ENCODE measurements around the gene NUMB.

The NUMB gene

DNA sequence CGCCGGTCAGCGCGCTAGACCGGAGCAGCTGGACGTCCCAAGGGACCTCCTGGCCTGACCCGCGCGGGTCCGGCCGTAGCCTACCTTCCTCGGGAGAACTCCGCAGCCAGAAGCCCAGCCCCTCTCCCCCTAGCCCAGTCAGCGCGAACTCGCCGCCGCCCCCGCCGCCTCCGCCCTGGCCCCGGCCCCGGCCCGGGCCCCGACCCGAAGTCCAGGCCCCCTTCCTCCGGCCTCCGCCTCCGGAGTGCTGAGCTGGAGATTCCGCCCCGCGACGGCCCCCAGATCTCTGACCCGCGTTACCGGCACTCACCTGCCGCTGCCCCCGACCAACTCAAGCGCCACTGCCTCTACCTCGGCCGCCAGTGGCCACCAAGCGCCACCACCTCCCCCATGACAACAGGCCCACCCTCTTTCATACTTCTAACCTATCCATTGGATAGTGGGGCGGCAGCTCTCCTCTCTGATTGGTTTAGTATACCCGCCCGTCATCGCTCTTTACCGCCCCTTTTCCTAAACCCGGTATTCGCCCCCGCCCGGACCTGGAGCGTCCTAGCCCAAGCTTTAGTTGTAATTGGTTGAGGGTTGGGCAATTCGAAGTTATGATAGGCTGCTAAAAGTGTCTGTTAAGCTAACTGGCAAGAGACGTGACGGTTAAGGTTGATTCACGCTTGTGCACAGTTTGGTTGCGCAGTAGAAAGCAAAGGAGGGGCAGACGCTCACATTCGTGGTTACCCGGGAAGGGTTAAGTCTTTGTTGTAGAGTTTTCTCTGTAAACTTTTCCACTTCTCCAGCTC, at the start of gene NUMB:
Gene NUMB (minus strand): TSS at position 364 of the 794 bp plus-strand sequence. CDS start 102,795 bp downstream, outside the sequence.
- DNase-seq (ENCODE audit: low spot score), result peak; percentile 100

DNA sequence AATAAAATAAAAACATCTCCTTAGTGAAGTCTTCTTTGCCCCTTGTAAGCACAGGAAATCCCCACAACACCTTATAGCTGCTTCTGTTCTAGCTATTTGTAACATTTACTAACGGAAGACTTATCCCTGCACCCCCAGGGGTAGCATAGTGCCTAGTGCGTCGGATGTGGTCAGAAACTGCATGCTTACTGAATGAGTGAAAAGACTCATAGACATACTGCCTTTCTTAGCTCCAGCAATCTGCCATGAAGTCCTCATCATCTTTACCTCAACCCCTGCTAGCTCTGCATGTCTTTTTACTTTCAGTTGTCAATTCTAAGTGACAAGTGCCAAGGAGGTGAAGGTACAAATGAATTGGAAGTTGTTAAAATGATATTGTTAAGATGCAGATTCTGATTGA, 45.3 kb upstream of the NUMB start:
- no peak for DNase-seq (ENCODE audit: low spot score)

DNA sequence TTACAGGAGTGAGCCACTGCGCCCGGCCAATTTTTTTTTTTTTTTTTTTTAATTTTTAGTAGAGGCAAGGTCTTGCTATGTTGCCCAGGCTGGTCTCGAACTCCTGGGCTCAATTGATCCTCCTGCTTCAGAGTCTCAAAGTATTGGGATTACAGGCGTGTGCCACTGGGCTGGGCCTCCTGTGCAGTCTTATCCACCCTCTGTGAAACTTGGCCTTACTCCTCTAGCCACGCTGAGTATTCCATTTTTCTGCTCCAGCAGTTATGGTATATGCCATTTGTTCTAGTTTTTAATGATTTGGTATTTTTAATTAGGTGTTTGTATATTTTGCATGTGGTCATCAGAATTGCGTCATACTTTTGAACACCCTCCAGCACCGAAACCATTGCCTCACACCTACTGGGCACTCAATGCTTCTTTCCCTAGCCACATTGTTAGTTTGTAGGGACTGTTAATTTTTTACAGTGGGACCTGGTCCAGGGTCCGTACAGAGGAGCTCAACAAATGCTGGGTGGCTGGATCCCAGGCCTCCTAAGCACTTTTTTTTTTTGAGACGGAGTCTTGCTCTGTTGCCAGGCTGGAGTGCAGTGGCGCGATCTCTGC, 43.8 kb upstream of the NUMB start:
- no peak for DNase-seq (ENCODE audit: low spot score)

DNA sequence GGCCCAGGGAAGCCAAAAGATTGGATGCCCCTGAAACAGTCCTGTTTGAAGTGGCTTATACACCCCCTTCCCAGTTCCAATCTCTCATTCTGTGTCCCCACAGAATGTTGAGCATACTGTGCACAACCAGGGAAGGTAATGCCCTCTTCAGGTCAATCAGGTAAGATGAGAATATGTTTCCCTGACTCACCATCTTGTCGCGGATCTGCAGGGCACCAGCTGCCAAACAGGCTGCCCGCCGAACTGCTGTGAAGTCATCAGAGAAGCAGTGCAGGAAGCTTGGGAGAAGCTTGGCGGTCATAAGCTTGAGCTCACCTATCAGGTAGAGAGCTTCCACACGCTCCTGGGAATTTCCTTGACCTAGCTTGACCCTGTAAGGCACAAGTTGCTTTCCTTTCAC, 42.0 kb upstream of the NUMB start:
- no peak for DNase-seq (ENCODE audit: low spot score)

DNA sequence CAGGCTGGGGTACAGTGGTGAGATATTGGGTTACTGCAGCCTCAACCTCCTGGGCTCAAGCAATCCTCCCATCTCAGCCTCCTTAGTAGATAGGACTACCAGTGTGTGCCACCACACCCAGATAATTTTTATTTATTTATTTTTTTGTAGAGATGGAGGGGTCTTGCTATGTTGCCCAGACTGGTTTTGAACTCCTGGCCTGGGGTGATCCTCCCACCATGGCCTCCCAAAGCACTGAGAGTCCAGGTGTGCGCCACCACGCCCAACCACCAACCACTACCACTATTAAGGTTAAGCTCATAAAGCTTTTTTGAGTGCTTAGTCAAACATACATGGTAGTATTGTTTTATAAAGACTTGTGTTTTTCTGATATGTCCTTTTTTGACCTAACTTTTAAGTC, 36.2 kb upstream of the NUMB start:
- DNase-seq (ENCODE audit: low spot score), result no peak

DNA sequence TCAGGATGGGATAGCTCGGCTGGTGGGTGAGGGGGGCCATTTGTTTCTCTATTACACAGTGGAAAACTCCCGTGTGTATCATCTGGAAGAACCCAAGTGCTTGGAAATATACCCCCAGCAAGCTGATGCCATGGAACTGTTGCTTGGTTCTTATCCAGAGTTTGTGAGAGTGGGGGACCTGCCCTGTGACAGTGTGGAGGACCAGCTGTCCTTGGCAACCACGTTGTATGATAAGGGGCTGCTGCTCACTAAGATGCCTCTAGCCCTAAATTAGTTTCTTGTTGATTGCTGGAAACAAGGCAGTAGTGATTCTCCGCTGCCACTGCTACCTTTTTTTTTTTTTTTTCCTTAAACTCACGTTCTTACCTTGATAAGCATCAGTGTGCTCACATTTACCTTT, 34.3 kb upstream of the NUMB start:
- no peak for DNase-seq (ENCODE audit: low spot score)

DNA sequence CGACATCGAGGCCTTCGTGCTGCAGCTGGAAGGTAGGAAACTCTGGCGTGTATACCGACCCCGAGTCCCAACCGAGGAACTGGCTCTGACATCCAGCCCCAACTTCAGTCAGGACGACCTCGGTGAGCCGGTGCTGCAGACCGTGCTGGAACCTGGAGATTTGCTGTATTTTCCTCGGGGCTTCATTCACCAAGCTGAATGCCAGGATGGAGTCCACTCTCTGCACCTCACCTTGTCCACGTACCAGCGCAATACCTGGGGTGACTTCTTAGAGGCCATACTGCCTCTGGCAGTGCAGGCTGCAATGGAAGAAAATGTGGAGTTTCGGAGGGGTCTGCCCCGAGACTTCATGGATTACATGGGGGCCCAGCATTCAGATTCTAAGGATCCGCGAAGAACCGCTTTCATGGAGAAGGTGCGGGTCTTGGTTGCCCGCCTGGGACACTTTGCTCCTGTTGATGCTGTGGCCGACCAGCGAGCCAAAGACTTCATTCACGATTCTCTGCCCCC, 33.8 kb upstream of the NUMB start:
- no peak for DNase-seq (ENCODE audit: low spot score)

DNA sequence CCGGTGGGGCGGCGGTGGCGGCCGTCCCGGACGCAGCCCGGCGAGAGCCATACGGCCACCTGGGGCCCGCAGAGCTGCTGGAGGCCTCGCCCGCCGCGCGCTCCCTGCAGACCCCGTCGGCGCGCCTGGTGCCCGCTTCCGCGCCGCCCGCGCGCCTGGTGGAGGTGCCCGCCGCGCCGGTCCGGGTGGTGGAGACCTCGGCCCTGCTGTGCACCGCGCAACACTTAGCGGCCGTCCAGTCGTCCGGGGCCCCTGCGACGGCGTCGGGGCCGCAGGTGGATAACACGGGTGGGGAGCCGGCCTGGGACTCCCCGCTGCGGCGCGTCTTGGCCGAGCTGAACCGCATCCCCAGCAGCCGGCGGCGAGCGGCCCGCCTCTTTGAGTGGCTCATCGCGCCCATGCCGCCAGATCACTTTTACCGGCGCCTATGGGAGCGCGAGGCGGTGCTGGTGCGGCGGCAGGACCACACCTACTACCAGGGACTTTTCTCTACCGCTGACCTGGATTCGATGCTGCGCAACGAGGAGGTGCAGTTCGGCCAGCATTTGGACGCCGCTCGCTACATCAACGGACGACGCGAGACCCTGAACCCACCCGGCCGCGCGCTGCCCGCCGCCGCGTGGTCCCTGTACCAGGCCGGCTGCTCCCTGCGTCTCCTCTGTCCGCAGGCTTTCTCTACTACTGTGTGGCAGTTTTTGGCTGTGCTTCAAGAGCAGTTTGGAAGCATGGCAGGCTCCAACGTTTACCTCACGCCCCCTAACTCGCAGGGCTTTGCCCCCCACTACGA, 33.1 kb upstream of the NUMB start:
- peak; percentile 75 for DNase-seq (ENCODE audit: low spot score)

DNA sequence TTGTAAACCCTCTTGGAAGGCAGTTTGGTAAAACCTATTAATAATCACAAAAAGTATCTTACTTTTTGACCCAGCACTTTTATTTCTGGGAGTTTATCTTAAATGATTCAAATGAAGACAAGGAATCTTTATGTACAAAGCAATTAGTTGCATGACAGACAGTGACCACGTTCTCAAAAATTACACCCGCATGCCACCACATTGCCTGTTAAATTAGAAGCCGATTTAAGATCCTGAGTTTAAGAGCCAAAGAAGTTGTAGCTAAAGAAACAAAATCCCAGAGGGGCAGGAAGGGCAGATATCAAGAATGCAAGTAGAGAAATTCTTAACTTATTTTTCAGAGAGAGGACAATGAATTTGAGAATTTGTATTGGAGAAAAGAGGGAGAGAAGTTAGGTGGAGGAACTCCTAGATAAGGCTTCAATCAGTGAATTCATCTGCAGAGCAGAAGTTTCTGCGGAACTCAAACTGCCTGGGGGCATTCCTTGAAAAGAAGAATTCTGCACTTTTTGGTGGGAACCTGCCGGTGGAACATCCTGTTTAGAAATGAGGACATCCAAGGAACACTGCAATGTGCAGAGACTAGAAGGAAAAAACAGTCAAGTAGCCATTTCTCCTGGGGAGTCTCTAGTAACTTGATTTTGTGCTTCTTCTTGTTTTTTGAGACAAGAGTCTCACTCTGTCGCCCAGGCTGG, 31.3 kb upstream of the NUMB start:
- no peak for DNase-seq (ENCODE audit: low spot score)

DNA sequence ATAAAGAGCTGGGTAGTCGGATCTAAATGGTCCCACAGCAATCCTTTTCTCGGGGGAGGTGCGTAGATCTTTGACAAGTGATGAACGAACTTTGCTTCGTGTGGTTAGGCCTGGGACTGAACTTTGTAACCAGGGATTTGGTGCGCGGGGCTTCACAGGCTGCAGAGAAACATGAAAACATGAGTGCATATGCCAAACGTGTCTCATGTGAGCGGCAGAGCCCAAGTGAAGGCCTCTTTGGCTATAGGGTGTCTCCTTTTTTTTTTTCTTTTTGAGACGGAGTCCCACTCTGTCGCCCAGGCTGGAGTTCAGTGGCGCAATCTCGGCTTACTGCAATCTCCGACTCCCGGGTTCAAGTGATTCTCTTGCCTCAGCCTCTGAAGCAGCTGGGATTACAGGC, 20.3 kb upstream of the NUMB start:
- DNase-seq (ENCODE audit: low spot score), result no peak

DNA sequence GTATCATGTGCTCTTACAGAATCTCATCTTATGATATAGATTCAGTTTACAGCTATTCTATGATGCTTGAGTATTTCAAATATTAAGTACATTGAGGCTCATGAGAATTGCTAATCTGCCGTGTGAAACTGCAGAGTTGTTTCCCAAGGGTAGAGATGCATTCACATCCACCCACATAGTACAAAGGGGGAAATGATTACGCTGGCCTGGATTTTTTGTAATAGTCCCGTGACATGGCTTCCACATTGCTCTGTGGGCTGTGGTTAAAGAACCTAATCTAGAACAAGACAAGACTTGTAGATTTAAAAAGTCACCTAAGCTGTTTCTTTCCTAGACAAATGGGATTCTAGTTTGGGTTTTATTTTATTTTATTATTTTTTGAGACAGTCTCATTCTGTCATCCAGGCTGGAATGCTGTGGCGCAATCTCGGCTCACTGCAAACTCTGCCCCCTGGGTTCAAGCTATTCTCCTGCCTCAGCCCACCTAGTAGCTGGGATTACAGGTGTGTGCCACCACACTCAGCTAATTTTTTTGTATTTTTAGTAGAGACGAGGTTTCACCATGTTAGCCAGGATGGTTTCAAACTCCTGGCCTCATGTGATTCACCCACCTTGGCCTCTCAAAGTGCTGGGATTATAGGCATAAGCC, 19.4 kb upstream of the NUMB start:
- no peak for DNase-seq (ENCODE audit: low spot score)

DNA sequence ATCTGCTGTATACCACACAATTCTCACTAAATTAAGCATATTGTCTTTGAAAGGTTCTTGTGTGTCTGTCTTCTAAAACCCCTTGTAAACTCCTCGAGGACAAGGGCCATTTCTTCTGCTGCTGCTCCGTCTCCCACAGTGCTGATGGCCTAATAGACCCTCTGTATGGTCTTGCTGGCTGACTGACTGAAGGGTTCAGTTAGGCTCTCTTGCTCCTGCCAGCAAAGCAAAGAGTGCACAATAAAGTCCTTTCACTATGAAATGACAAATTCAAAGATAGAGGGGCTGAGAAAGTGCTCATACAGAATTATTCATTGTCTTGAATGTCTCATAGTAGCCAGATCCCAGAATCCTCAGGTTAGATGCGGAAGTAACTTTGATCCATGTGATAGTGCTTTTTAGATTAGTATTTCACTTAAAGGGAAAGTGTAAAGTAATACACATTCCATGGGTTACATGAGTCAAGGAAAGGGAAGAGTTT, 18.1 kb upstream of the NUMB start:
- DNase-seq (ENCODE audit: low spot score), result no peak

DNA sequence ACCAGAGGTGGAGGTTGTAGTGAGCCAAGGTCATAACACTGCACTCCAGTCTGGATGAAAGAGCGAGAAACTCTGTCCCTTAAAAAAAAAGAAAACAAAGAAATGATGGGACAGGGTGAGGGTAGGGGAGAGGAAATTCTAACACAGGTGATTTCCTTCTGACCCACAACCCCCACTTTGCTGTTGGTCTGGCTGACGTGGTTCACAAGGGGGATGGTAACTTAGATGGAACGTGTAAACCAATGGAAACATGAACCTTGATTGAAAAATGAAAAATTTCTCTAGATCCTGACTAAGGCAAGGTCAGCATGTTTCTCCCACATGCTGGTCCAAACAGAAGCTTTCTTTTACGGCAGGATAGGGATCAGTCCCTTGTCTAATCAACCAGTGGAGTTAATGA, 16.6 kb upstream of the NUMB start:
- no peak for DNase-seq (ENCODE audit: low spot score)

DNA sequence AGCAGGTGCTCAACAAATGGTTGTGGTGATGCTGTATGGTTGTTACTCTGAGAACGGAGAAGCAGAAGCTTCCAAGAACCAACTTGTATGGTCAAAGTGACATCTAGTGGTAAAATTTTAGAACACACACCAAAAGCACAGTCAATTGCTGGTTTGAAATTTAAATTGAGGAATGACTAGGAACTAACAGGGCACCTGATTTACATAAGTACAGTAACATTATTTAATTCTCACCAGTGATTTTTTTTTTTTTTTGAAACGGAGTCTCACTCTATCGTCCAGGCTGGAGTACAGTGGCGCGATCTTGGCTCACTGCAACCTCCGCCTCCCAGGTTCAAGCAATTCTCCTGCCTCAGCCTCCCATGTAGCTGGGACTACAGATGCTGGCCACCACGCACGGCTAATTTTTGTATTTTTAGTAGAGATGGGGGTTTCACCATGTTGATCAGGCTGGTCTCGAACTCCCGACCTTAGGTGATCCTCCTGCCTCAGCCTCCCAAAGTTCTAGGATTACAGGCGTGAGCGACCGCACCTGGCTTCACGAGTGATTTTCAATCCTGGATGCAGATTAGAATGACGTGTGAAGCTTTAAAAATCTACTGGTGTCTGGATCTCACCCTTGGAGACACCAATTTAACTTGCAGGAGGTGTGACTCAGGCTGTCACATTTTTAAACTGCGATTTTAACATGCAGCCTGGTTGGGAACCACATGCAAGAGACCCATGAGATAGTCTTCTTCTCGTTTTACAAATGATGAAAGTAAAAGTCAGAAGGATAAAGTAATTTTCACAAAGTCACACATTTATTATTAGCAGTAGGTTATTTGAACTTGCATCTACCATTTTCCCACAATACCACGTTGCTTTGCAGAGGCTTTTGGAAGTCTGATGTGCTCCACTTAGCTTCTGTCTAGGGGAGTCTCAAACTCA, 14.1 kb upstream of the NUMB start:
- DNase-seq (ENCODE audit: low spot score), result peak; percentile 71

DNA sequence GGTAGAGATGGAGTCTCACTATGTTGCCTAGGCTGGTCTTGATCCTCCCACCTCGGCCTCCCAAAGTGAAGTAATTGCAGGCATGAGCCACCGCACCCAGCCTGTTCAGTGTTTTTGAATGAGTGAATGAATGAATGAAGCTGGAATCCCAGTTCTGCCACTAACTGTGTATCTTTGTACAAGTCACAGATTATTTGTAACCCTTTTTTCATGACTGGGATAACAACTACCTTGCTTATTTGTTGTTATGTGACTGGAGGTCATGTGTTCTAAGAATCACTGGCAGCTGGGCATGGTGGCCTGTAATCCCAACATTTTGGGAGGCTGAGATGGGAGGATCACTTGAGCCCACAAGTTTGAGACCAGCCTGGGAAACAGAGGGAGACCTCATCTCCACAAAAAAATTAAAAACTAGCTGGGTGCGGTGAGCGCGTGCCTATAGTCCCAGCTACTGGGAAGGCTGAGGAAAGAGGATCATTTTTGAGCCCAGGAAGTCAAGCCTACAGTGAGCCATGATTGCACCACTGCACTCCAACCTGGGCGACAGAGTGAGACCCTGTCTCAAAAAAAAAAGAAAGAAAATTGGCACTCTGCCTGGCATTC, 13.3 kb upstream of the NUMB start:
- no peak for DNase-seq (ENCODE audit: low spot score)

DNA sequence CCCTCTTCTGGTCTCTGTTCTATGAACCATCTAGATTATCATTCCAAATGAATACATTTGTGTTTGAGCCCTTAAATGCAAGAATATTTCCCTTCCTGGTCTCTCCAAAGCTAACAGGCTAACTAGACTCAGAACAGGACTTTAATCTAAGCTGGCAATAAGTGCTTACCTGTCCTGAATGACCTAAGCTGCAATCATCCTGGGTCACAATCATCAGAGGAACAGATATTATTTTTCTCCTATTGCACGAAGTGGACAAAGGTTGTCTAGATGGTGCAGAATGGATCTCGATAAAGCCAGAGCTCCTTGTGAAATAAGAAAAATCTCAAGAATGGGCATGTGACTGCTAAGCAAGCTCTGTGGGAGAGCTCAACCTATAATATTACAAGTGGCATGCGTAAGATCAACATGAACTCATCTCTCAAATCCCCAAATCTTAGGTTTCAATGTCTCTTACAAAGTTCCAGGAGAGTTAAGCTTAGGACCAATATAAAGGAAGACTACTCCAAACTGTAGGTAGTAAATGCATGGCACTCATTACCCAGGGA, 10.6 kb upstream of the NUMB start:
- DNase-seq (ENCODE audit: low spot score), result no peak

DNA sequence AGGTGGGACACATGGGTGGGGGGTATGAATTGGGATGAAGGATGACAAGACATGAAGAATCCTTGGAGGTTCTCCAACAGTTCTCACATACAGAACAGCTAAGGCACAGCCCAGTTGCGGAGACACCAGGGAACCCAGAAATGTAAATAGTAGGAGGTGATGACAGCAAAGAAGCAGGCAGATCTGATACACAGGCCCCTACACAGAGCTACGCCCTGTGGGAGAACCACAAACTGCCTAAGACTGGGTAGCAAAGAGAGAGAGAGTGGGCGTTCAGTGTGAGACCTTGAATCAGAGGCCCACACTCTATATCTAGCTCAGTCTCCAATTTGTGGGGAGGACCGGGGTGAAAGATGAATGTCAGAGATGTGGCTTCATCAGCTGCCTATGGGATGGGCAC, 9.5 kb upstream of the NUMB start:
- DNase-seq (ENCODE audit: low spot score), result no peak

DNA sequence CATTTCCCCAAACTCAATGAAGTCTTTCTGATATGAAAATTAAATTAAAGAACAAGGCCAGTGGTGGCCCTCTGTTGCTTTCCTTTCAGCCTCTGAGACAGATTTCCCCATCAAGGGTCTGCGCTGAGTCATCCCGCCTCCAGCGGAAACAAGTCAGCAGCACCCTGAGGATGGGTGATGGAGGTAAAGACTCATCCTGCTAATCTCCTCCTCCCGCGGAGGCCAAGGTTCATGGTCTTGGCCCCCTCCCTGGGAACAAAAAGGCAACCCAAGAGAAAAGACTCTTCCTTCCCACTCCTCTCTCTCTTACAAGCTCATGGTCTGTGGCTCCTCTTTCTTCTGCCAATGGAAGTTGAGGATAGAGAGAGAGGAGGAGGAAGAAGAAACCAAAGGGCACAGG, 9.0 kb upstream of the NUMB start:
- DNase-seq (ENCODE audit: low spot score), result no peak

DNA sequence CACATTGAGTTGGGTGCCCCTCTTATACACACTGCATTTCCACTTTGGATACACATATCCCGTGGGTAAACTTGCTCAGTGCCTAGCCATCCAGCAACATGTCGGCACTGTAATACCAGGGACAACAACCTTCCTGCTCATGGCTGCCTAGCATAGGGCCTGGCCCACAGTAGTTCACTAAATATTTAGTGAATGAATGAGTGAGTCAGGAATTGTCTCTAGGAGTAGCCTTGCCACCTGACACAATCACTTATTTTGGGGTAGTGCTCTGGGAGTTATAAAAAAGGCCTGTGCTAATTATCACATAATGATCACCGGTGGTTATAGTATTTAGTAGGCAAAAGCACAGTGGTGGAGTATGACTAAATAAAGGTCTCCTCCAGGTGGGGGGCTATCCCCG, 8.5 kb upstream of the NUMB start:
- no peak for DNase-seq (ENCODE audit: low spot score)
